Measurements from ENCODE around the gene SPRR2A. TPM values are rescaled to one million over a fixed set of nuclear protein-coding genes. Genes with fewer than 3 reads are reported as not detected.
"Not testable (repeated sequence)": the region's sequence is repeated elsewhere in the genome, so short reads cannot be mapped to it uniquely, and the experiment has no call there.

Gene SPRR2A
- total and polyA plus RNA-seq, 2 experiments from 2014 or later = not detected

DNA sequence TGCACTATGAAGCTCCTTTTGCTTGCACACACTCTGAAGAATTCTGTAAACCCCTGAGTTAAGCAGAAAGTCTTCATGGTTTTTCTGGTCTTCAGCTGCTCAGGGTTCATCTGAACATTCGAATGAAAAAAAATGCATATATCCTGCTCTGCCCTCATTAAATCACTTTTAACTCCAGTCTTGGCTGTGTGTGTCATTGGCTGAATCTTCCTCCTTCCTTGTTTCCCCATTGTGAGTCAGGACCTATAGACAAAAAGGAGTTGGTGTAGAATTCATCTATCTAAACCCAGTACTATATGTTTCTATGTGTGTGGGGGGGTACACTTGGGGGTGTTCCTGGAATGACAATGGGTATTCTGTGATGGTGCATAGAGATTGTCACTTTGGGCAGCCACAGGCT is 32.9 kb downstream of the SPRR2A start:
- H3K36me3 ChIP-seq = no peaks in the 10 kb centered on the region
- no peaks in the 10 kb centered on the region for H3K9me3 ChIP-seq (ENCODE audit: low read depth)
- no peak overlapping the region for H3K4me3 ChIP-seq
- TF ChIP-seq, protein P1, sequence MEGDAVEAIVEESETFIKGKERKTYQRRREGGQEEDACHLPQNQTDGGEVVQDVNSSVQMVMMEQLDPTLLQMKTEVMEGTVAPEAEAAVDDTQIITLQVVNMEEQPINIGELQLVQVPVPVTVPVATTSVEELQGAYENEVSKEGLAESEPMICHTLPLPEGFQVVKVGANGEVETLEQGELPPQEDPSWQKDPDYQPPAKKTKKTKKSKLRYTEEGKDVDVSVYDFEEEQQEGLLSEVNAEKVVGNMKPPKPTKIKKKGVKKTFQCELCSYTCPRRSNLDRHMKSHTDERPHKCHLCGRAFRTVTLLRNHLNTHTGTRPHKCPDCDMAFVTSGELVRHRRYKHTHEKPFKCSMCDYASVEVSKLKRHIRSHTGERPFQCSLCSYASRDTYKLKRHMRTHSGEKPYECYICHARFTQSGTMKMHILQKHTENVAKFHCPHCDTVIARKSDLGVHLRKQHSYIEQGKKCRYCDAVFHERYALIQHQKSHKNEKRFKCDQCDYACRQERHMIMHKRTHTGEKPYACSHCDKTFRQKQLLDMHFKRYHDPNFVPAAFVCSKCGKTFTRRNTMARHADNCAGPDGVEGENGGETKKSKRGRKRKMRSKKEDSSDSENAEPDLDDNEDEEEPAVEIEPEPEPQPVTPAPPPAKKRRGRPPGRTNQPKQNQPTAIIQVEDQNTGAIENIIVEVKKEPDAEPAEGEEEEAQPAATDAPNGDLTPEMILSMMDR (IDR thresholded peaks at IDR 0.05; ENCODE audit: low read depth, low read length) = no peak
- H3K27me3 ChIP-seq = no peaks in the 10 kb centered on the region
- DNase-seq (ENCODE audit: low read depth in 1 of 2, low spot score in 1 of 2) = no peak
- no peak overlapping the region for H3K27ac ChIP-seq
- no peaks in the 10 kb centered on the region for H3K4me1 ChIP-seq (ENCODE audit: low read depth)

DNA sequence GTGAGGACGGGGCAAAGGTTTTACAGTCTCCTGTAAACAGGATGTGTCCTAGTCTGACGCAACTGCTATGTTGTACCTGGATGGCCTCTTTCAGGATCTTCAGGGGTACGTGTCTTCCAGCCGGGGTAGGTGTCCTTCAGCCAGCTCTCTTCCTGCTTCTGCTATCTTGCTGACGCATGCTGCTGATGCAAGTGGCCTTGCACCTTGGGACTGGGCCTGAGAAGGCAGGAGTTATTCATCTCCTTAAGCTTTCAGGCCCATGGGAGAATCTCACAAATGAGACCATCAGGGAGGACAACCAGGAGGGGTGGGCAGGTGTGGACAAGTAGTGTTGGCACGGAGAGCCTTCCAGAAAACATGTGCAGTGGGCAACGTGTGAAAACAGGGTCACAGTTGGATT is 34.2 kb downstream of the SPRR2A start:
- Histone ChIP-seq H3K4me3 (no peak overlapping the region), H3K4me1 (ENCODE audit: low read depth) (no peaks in the 10 kb centered on the region), H3K27me3 (no peaks in the 10 kb centered on the region), H3K36me3 (no peaks in the 10 kb centered on the region), H3K9me3 (ENCODE audit: low read depth) (no peaks in the 10 kb centered on the region), H3K27ac (no peak overlapping the region)
- no peak for DNase-seq (ENCODE audit: low read depth in 1 of 2, low spot score in 1 of 2)
- TF ChIP-seq, protein P1 (IDR thresholded peaks at IDR 0.05; ENCODE audit: low read depth, low read length) = no peak

DNA sequence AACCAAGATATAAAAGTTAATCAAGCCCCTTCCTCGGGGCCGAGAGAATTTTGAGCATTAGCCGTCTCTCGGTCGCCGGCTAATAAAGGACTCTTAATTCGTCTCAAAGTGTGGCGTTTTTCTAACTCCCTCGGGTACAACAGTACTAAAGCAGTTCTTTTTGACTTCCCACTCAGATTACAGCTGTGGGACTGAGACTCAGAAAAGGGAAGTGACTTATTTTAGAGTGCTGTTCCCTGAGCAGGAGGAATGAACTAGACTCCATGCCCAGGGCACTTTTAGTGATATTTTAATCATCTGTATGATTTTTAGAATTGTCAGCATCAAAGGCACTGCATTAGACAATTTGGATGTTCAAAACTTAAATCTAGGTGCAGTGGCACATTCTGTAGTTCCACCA is 35.0 kb downstream of the SPRR2A start:
- not testable (repeated sequence) for H3K4me1 ChIP-seq (ENCODE audit: low read depth); H3K27me3 ChIP-seq; H3K4me3 ChIP-seq; H3K36me3 ChIP-seq; DNase-seq (ENCODE audit: low read depth in 1 of 2, low spot score in 1 of 2); H3K9me3 ChIP-seq (ENCODE audit: low read depth); H3K27ac ChIP-seq

DNA sequence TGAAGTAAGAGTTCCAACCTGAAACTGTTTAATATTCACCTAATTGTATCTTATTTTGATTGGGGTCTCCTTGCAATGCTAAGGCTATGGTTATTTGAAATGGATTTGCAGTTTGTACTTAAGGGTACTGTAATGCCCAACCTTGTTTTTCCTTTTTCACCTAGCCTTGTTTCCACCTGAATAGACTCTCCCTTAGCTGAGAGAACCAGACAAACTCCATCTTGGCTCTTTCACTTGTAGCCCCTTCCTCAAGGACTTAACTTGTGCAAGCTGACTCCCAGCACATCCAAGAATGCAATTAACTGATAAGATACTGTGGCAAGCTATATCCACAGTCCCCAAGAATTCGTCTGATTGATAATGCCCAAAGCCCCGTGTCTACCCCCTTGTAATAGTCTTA is 35.5 kb downstream of the SPRR2A start:
- not testable (repeated sequence) for DNase-seq (ENCODE audit: low read depth in 1 of 2, low spot score in 1 of 2)

DNA sequence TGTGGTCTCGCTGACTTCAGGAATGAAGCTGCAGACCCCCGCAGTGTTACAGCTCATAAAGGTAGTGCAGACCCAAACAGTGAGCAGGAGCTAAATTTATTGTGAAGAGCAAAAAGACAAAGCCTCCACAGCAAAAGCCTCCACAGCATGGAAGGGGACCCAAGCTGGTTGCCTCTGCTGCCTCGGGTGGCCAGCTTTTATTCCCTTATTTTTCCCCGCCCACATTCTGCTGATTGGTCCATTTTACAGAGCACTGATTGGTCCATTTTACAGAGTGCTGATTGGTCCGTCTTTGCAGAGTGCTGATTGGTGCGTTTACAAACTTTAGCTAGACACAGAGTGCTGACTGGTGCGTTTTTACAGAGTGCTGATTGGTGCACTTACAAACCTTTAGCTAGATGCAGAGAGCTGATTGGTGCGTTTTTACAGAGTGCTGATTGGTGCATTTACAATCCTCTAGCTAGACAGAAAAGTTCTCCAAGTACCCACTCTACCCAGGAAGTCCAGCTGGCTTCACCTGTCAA is 46.0 kb downstream of the SPRR2A start:
- not testable (repeated sequence) for H3K27ac ChIP-seq; H3K4me1 ChIP-seq (ENCODE audit: low read depth); H3K9me3 ChIP-seq (ENCODE audit: low read depth); H3K4me3 ChIP-seq; H3K36me3 ChIP-seq; H3K27me3 ChIP-seq; DNase-seq (ENCODE audit: low read depth in 1 of 2, low spot score in 1 of 2)

More for the DNA sequence above, 35.5 kb downstream of the SPRR2A start:
- H3K9me3 ChIP-seq (ENCODE audit: low read depth); H3K27me3 ChIP-seq; H3K4me3 ChIP-seq; H3K27ac ChIP-seq; H3K4me1 ChIP-seq (ENCODE audit: low read depth); H3K36me3 ChIP-seq: not testable (repeated sequence)

Other genes starting within 250 kb of the SPRR2A start
- gene LCE1B, start 245.5 kb downstream of the SPRR2A start, total RNA-seq = not detected in 2 replicates
- not detected in 2 replicates for gene LCE1B, start 245.5 kb downstream of the SPRR2A start, polyA plus RNA-seq
- gene LCE1A, start 230.0 kb downstream of the SPRR2A start, total RNA-seq = not detected in 2 replicates
- gene LCE1A, start 230.0 kb downstream of the SPRR2A start, polyA plus RNA-seq = not detected in 2 replicates
- not detected in 2 replicates for gene LCE6A, start 214.7 kb downstream of the SPRR2A start, total RNA-seq
- not detected in 2 replicates for gene LCE6A, start 214.7 kb downstream of the SPRR2A start, polyA plus RNA-seq
- gene LCE7A, start 197.5 kb downstream of the SPRR2A start, total RNA-seq = not detected in 2 replicates
- gene LCE7A, start 197.5 kb downstream of the SPRR2A start, polyA plus RNA-seq = not detected in 2 replicates
- gene SMCP, start 179.2 kb downstream of the SPRR2A start, total RNA-seq = not detected in 2 replicates
- gene SMCP, start 179.2 kb downstream of the SPRR2A start, polyA plus RNA-seq = not detected in 2 replicates
- gene IVL, start 149.0 kb downstream of the SPRR2A start, total RNA-seq = not detected in 2 replicates
- not detected in 2 replicates for gene IVL, start 149.0 kb downstream of the SPRR2A start, polyA plus RNA-seq
- gene SPRR5, start 110.3 kb downstream of the SPRR2A start, total RNA-seq = not detected in 2 replicates
- gene SPRR5, start 110.3 kb downstream of the SPRR2A start, polyA plus RNA-seq = not detected in 2 replicates
- gene SPRR4, start 86.9 kb downstream of the SPRR2A start, total RNA-seq = not detected in 2 replicates
- gene SPRR4, start 86.9 kb downstream of the SPRR2A start, polyA plus RNA-seq = not detected in 2 replicates
- gene SPRR1A, start 73.4 kb downstream of the SPRR2A start, total RNA-seq = not detected in 2 replicates
- gene SPRR1A, start 73.4 kb downstream of the SPRR2A start, polyA plus RNA-seq = not detected in 2 replicates
- not detected in 2 replicates for gene SPRR3, start 55.8 kb downstream of the SPRR2A start, total RNA-seq
- not detected in 2 replicates for gene SPRR3, start 55.8 kb downstream of the SPRR2A start, polyA plus RNA-seq
- not detected in 2 replicates for gene SPRR1B, start 26.3 kb downstream of the SPRR2A start, total RNA-seq
- gene SPRR1B, start 26.3 kb downstream of the SPRR2A start, polyA plus RNA-seq = not detected in 2 replicates
- not detected in 2 replicates for gene SPRR2D, start 16.4 kb downstream of the SPRR2A start, total RNA-seq
- not detected in 2 replicates for gene SPRR2D, start 16.4 kb downstream of the SPRR2A start, polyA plus RNA-seq
- not detected in 2 replicates for gene SPRR2B, start 14.1 kb upstream of the SPRR2A start, total RNA-seq
- not detected in 2 replicates for gene SPRR2B, start 14.1 kb upstream of the SPRR2A start, polyA plus RNA-seq
- not detected in 2 replicates for gene SPRR2E, start 37.0 kb upstream of the SPRR2A start, total RNA-seq
- gene SPRR2E, start 37.0 kb upstream of the SPRR2A start, polyA plus RNA-seq = not detected in 2 replicates
- 2.9 and 5.1 TPM in 2 replicates for gene SPRR2F, start 56.0 kb upstream of the SPRR2A start, total RNA-seq
- 13.9 and 25.7 TPM in 2 replicates for gene SPRR2F, start 56.0 kb upstream of the SPRR2A start, polyA plus RNA-seq
- not detected in 2 replicates for gene SPRR2G, start 93.4 kb upstream of the SPRR2A start, total RNA-seq
- gene SPRR2G, start 93.4 kb upstream of the SPRR2A start, polyA plus RNA-seq = not detected in 2 replicates
- gene LELP1, start 145.9 kb upstream of the SPRR2A start, total RNA-seq = not detected in 2 replicates
- not detected in 2 replicates for gene LELP1, start 145.9 kb upstream of the SPRR2A start, polyA plus RNA-seq
- gene PRR9, start 160.1 kb upstream of the SPRR2A start, total RNA-seq = not detected in 2 replicates
- not detected in 2 replicates for gene PRR9, start 160.1 kb upstream of the SPRR2A start, polyA plus RNA-seq
- gene LORICRIN, start 202.2 kb upstream of the SPRR2A start, total RNA-seq = not detected in 2 replicates
- 0.19 TPM in 1 of 2 replicates, not detected in the other for gene LORICRIN, start 202.2 kb upstream of the SPRR2A start, polyA plus RNA-seq